Measurements from ENCODE around the gene ETHE1.

Gene ETHE1

GRCh38 chr19:43489979-43490599 is 36.9 kb downstream of the ETHE1 start:
- no peak for DNase-seq (ENCODE audit: low read depth)
- TF ChIP-seq CTCF (conservative IDR thresholded peaks at IDR 0.05; ENCODE audit: low read length), result no peak
- no peak overlapping the region for H3K4me3 ChIP-seq (ENCODE audit: low read length)

GRCh38 chr19:43489310-43489709 is 37.7 kb downstream of the ETHE1 start:
- H3K4me3 ChIP-seq (ENCODE audit: low read length), result no peak overlapping the region
- no peak for TF ChIP-seq CTCF (conservative IDR thresholded peaks at IDR 0.05; ENCODE audit: low read length)
- no peak for DNase-seq (ENCODE audit: low read depth)

GRCh38 chr19:43488179-43488578 is 38.8 kb downstream of the ETHE1 start:
- TF ChIP-seq CTCF (conservative IDR thresholded peaks at IDR 0.05; ENCODE audit: low read length), result no peak
- no peak overlapping the region for H3K4me3 ChIP-seq (ENCODE audit: low read length)
- no peak for DNase-seq (ENCODE audit: low read depth)

- H3K4me3 ChIP-seq (ENCODE audit: low read length), result no peak overlapping the region
- TF ChIP-seq CTCF (conservative IDR thresholded peaks at IDR 0.05; ENCODE audit: low read length), result no peak
- no peak for DNase-seq (ENCODE audit: low read depth)
These were observed 40.6 kb downstream of the ETHE1 start for GRCh38 chr19:43486412-43486811.

- TF ChIP-seq CTCF (conservative IDR thresholded peaks at IDR 0.05; ENCODE audit: low read length), result no peak
- no peak for DNase-seq (ENCODE audit: low read depth)
- no peak overlapping the region for H3K4me3 ChIP-seq (ENCODE audit: low read length)
These were observed 41.0 kb downstream of the ETHE1 start for GRCh38 chr19:43485951-43486350.

GRCh38 chr19:43483281-43483680 is 43.7 kb downstream of the ETHE1 start:
- TF ChIP-seq CTCF (conservative IDR thresholded peaks at IDR 0.05; ENCODE audit: low read length), result no peak
- DNase-seq (ENCODE audit: low read depth), result no peak
- no peak overlapping the region for H3K4me3 ChIP-seq (ENCODE audit: low read length)

- no peak overlapping the region for H3K4me3 ChIP-seq (ENCODE audit: low read length)
- TF ChIP-seq CTCF (conservative IDR thresholded peaks at IDR 0.05; ENCODE audit: low read length), result no peak
- DNase-seq (ENCODE audit: low read depth), result no peak
These were observed 44.8 kb downstream of the ETHE1 start for GRCh38 chr19:43482193-43482592.

Data from AG10803 (cell line).